GM12874 (cell line): ENCODE results near the gene KAZN.

Experiments
- CTCF ChIP-seq: IDR thresholded peaks from 2 replicates; pipeline ENCODE4 v1.5.1; 2011; ENCODE audit warnings: low read depth, mild to moderate bottlenecking, control low read depth, low read length, moderate library complexity; ENCODE audit not compliant: insufficient read depth

Gene KAZN

GRCh38 chr1:14699620-14700019, 101.1 kb downstream of the KAZN start:
- TF ChIP-seq CTCF, result no peak

GRCh38 chr1:14704846-14705245, 106.4 kb downstream of the KAZN start:
- TF ChIP-seq CTCF, result no peak

- TF ChIP-seq CTCF, result no peak
Measured at GRCh38 chr1:14705824-14706223, 107.3 kb downstream of the KAZN start.

GRCh38 chr1:14706631-14707030, 108.1 kb downstream of the KAZN start:
- TF ChIP-seq CTCF, result no peak

- no peak for TF ChIP-seq CTCF
Measured at GRCh38 chr1:14707531-14708445, 109.3 kb downstream of the KAZN start.

- no peak for TF ChIP-seq CTCF
Measured at GRCh38 chr1:14710331-14710730, 111.8 kb downstream of the KAZN start.

- no peak for TF ChIP-seq CTCF
Measured at GRCh38 chr1:14712136-14712535, 113.7 kb downstream of the KAZN start.
